Cerebellar cortex (tissue), 1 donor: ENCODE data around the gene SMYD1.

Experiments
- DNase-seq: peaks from one replicate; pipeline ENCODE4 v3.0.0-alpha.2; 2015; ENCODE audit warnings: low spot score

The SMYD1 gene

DNA sequence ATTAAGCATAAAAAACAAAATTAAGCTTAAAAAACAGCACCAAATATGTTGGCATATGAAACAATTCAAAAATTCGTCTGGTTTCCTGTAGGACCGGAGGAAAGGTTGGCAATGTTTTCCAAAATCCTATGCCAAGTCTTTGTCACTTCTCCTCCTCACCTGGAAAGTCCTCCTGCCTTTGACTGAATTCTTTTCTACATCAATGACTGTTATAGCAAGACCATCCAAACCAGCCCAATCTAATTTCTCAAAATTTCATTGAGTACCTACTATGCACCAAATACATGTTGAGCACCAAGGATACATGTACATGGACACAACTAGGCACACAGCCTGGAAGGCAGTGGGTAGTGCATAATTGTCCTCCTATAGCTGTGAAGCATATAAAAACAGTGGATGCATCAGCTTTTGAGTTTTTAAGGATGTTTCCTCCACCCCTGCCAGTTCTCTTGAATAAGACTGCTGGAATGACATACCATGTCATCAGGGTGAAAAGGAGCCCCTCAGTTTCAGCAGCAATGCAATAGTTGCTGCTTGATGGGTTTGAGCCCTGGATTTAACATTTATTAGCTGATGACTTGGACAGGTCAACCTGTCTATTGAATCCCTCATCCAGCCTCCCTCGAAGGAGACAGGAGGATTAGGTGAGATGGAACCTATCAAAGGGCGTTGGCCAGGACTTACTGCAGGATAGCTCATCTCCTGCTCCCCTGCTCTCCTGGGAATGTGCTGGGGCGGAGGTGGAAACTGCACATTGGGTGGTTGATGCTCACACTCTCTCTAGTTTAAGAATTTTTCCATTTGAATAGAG, 55.7 kb downstream of the SMYD1 start:
- no peak for DNase-seq

DNA sequence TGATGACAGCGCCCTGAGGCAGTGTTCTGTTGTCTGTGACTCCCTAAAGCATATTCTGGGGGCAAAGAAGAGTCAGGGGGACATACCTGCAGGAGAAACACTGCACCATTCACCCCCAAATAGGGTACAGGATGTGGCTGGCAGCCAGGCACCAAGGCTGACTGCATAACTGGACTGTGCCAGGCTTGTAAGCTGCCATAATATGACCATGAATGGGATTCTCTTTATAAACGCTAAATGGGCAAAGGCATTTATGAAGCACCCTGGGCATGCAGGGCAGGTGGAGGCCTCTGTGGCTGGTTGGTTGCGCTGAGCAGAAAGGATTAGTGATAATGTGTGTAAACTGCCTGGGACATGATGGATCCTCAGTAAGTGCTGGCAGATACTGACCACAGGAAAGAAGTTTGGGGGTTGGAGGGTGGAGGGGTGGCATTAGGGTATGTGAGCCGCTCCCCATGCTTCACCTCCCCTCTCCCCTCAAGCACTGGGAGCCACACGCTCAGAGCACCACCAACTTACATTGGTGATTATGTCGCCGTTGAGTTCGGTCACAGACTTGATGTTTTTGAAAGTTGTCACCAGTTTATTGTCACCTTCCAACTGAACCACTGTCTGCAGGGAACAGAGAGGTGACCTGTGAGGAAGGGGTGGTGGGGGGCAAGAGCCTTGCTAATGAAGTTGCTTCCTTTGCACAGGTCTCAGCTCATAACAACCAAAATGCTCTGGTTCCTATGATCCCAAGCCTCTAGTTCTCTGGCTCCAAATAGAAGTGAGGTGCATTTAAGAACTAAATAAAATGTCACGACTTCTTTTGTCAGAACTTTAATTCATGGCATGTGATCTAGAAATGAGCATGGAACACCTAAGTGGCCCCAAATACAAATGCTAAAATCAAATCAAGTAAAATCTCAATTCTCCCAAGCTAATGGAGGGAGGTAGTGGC, 56.6 kb downstream of the SMYD1 start:
- DNase-seq, result no peak

DNA sequence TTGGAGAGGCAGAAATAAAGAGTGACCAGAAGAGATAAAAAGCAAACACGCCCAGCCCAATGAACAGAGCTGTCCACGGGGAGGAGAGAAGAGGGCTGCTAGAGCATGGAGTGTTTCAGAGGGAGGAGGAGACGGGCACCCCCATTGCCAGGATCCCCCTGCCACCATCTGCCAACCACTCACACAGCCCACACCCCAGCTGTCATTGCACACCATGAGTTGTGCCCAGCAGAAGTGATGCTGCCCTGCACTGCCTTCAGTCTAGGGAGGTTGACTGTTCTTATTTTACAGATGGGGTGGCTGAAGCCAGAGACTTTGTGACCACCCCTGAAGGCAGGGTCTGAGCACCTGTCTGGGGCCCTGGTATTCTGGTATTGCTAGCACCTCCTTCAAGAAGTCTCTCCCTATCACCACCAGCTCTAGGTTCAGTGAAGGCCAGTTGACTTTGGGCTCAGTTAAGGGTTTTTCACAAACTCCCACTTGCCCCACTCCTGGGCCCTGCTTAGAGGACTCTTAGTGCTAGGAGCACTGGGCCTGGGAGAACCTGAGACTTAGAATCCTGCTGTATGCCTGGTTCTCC, 57.8 kb downstream of the SMYD1 start:
- no peak for DNase-seq

DNA sequence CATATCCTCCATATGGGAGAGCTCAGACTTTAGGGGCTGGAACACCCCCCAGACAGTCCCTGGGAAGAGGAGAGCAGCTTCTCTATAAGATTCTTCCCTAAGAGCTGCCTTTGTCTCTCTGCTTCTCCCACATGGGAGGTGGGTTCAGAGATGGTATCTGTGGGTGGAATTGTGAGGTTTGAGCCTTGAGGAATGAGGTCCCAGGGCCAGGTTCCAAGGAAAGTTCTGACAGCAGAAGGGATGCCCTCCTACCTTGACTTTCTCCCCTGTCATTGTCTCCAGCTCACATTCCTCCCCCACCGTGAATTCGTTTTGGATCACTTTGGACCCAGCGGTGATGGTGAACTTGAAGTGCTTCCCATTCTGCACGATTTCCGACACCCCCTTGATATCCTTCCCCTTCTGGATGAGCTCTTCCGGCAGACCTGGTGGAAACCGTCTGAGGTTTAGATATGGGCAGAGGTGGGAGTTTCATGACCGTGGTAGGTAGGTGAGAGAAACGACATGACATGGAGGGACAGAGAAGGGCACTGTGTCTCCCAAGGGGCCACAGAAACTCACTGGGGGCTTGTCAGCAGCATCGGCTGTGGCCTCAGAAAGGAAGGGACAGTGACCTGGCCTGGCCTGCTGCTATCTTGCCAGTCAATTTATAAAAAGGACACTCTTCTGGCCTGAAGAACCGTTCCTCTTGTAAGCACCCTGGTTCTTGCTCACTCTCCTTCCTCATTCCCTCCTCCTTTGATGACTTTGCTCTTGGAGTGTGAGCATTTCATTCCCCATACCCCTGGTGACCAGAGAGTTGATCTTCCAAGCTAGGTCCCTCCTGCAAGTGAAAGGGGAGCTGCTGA, 58.5 kb downstream of the SMYD1 start:
- no peak for DNase-seq

DNA sequence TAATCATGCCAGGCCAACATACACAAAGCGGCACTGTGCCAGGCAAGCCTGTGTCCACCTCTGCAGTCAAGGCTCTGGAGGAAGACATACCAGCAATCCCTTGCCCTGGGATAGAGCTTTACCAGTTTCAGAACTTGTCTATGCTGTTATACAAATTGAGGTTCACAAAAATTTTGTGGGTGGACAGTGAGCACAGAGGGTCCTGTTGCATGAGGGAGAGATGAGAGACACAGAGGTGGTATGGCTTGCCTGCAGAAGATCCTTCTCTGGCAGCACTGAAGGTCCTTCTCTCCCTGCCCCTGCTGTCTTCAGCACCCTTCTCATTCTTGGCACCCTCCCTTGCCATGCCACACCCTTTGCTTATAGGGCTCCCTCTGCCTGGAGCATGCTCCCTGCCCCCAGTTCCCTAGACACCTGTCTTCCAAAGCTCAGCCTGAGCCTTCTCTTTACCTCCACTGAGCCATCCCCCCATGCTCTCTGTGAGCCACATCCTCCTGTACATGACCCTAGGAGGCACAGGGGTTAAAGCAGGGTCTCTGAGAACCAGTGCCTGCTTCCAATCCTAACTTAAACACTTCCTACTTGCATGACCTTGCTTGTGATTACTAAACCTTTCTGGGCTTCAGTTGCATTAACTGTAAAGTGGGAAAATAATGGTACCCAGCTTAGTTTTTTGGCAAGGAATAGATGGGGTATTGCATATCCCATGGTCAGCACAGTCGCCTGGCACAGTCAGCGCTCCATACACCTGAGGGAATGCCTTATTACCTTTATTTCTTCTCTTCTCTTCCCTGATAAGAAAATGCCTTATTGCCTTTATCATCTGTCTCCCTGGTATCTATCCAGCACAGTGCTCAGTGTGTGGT, 59.4 kb downstream of the SMYD1 start:
- no peak for DNase-seq

DNA sequence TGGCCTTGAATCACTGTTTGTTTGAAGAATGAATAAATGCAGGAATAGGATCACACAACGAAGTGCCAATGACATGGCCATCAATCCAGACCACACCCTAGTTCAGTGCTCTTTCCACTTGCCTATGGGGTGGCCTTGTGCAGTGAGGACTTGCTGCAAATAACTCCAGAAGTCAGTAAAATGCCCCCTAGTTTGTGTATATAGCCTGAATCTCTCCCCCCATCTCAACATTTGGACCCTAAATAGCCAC, 59.9 kb downstream of the SMYD1 start:
- no peak for DNase-seq

DNA sequence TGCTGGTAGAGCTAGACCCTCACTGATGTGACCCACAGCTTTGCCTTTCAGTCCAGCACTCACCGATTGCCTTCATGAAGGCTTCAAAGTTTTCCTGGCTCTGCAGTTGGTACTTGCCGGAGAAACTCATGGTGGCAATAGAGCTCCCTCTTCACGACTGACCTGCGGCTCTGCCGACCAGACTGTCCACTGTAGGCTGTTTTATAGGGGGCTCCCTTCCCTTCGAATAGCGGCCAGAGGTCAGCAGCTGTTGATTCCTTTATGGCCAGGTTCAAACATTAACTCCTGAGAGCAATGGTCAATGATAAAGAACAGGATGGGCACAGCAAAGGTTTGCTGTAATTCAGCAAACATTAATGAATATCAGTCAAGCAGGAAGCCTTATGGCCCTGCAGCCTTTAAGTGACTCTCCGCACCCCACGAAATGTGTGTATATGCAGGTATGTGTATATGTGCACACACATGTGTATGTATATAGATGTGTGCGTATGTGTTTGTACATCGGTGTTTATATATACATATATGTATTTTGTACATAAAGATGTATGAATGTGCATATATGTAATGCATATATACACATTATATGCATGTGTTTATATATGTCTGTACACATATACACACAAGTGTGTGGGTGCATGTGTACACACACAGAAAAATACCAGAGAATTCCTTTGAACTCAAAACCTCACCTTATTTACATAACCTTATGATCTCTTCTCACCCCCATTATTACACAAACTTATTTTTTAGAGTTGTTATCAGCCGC, 60.4 kb downstream of the SMYD1 start, which contains the start of gene FABP1:
TSS of gene FABP1 (minus strand) at position 175 of the 766 bp plus-strand sequence. CDS start at position 130, 45 bp downstream.
- no peak for DNase-seq

DNA sequence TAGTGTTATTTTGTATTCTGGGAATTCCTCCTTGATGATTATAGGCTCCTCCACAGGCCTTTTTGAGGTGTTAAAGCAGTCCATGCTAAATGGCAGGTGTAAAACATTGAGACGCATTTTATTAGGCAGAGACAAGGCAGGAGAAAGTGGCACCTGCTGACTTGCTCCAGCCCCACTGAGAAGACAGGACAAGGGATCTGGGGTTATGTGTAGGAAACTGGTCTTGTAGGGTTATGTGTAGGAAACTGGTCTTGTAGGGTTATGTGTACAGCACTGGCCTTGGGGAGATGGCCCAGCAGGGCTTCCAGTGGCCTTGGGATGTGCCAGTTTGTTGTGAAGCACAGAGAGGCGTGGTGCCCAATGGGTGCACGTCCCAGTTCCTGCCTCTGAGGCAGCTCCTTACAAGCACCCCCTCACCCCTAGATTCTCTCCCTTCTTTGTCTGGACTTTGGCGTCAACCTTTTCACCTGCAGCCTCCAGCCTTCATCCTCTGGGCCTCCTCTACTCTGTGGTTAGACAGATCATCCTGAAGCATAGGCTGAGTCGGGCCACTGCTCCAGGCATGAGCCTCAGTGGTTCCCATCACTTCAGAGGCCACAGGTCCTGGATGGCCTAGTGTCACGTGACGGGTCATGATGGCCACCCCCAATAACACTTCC, 61.2 kb downstream of the SMYD1 start:
- no peak for DNase-seq

DNA sequence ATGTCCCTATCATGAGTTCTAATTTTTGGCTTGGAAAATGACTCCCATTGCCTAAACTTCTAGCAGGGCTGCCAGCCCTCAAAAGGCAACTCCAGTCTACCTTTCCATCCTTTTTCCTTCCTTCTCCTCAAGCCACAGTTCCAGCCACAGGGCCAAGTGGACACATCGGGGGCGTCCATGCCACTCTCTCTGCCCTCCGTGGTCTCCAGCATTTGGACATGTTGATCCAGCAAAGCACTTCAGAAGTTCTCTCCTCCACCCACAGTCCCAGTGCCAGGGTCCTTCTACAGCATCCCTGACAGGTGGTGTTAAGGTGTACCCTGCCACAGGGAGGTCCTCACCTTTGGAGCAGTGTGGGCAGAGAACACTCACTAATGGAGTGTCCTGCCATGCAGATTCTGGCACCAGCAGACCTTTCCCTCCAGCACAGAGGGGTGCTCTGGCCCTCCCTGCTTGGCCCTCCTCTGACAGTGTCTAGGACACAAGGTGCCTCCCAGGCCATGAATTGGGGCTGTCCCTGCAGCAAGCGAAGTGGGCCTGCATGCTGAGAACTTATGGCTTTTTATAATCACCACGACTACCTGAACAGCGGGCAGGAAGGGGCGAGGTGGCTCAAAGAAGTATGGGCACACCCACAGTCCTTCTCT, 61.8 kb downstream of the SMYD1 start:
- DNase-seq, result no peak

DNA sequence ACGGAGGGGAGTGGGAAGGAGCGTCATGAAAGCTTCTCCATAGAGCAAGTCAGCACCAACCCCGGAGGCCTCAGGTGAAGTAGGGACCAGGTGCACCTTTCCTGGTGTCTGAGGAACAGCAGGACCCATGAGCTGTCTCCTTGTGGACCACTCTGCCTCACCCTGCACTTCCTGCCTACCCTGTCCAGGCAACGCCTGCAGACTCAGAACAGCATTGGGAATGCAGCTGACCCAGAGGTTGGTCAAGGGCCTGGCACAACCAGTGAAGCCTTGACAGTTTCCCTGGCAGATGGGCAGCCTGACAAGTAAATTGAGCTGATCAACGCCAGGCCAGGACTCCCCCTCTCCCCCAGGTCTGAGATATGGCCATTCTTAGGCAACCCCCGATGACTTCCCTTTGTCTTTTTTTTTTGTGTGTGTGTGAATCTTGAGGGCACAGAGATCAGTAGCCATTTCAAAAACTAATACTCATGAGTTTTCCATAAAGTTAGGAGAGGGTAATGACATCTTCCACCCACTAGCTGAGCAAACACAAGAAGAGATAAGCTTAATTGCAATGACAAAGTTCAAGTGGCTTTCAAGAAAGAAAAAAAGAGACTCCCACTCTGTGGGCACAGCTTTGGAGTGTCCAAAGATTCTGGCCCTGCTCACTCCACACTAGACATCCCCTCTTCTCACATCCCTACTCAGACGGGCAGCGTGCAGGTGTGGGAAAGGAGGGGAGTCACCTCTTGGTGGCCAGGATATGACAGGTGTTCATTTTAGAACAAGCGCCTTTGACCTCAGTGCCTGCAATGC, 63.8 kb downstream of the SMYD1 start:
- DNase-seq, result no peak

DNA sequence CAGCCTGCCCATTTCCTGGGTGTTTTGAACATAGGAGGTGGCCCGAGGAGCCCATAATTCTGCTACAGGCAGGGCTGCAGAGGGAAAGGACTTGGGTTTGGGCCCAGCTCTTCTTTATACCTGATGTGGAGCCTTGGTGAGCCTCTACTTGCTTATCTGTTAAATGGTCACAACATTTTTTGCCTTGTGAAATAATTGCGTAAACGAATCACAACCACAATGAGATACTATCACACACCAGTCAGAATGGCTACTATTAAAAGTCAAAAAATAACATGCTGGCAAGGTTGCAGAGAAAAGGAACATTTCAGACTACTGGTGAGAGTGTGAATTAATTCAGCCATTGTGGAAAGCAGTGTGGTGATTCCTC, 64.4 kb downstream of the SMYD1 start:
- DNase-seq, result no peak

DNA sequence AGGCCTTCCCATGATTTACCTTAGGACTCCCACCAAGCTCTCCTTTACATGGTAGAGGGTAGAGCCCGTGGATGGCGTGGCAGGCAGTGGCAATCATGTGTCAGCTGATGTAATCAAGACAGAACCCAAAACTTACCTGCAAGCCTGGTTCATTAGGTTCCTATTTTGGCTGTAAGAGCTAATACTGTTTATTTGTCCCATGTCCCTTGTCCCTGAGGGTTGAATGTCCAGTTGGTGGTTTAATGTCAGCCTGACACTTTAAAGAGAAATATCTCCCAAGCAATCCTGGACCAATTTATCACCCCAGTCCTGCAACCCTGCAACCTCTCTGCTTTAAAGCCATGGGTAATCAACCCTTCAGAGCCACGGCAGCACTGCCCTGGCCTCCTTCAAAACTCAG, 66.2 kb downstream of the SMYD1 start:
- no peak for DNase-seq

DNA sequence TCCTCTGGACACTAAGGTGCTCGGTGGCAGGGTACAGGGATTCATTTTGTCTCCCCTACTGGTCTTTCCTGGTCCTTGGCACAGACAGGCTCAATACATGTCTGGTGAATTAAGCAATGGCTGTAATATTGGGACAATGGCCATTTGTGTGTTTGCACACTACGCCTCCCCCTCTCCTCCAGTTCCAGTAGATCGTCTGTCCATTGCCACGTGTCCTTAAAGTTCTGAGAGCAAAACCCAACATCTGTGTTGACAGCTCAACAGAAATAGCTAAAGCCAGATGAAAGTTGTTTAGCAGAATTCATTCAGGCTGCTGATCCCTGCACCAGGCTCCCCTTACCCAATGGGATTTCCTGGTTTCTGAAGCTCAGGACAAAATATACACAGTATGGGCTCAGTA, 69.2 kb downstream of the SMYD1 start:
- no peak for DNase-seq

DNA sequence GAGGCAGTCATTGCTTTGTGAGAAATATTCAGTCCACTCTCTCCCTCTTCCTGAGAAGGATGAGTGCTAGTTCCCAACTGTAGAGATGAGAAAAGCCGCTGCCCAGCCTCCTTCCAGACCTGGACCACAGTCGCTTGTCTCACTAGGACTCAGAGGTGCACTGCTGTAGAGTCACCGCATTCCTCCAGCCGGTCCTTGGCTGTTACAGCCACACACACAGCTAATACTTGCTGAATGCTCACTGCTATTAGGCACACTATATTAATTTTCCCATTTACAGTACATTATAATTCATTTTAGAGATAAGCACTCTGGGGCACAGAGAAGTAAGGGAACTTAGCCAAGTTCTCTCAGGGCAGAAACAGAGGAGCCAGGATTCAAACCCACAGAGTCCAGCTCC, 70.2 kb downstream of the SMYD1 start:
- no peak for DNase-seq

DNA sequence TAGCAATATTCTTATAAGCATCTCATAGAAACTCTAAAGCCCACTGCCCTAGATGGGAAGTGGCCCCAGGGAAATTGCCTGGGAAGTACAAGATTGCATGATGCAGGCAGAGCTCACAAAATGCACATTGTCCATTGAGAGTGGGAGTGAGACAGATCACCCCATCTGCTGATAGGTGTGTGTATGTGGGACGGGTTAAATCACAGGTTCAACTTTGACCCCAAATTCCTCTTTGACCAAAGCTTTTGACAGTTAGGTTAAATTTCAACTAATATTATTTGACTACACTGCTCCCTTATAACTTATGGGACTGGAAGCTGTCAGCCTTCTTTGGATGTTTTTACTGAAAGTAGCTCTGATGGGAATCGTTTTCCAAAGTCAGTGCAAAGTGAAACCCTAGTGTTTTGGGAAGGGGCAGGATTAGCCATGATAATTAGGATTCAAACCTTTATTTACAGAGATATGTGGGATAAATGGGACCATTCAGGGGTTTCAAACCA, 71.6 kb downstream of the SMYD1 start:
- no peak for DNase-seq

DNA sequence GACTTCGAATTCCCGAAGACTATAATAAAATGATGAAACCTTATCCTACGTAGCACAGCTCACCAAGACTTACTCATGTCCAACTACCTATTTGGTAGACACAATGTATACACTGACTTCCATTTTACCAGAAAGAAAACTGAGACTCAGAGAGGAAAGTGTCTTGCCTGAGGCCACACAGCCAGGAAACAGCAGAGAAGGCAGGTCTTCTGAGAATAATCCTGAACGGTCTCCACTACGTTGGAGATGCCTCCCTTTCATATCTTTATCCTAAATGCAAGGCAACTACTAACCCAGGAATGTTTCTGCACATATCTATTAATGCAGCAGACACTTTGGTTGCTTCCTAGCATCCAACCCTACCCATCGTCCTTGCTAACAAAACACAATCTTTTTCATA, 72.2 kb downstream of the SMYD1 start:
- DNase-seq, result no peak

DNA sequence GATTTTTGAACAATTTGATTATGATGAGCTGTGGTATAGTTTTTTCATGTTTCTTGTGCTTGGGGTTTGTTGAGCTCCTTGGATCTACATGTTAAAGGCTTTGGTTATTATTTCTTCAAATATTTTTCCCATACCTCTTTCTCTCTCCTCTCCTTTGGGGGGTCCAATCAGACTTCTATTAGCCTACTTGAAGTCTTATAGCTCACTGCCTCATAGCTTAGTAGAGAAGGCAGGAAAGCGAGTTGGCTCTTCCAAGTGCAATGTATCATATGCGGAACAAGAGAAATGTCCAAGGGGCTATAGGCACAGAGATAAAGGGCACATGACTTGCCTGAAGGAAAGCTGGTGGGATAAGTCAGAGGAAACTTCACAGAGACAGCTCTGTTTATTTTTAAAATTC, 74.3 kb downstream of the SMYD1 start:
- DNase-seq, result no peak

DNA sequence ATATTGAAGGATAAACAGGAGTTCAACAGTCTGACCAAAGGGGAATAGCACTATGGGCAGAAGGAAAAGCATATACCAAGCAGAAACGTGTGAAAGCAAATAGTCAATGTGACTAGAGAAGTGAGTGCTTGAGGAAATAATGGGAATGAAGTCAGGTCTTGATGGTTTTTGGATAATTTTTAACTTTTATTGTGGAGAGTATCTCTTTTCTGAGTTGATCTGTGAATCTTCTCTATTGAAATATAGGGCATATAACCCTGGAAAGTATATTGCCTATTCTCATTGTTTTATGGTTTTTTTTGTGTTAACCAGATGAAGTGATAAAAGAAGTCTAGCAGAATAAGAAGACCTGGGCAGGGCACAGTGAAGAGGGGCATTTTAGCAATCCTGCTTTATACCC, 76.6 kb downstream of the SMYD1 start:
- no peak for DNase-seq
